NCI-H748 treated with DMSO at 0.1 percent for 48 hours (cell line): ENCODE results near the gene SPESP1.
"Not testable (repeated sequence)": the region's sequence is repeated elsewhere in the genome, so short reads cannot be mapped to it uniquely, and the experiment has no call there.

Source experiments
- DNase-seq: peaks from one replicate; lab custom pipeline; 2025; lab: John Stamatoyannopoulos, UW

Gene SPESP1

DNA sequence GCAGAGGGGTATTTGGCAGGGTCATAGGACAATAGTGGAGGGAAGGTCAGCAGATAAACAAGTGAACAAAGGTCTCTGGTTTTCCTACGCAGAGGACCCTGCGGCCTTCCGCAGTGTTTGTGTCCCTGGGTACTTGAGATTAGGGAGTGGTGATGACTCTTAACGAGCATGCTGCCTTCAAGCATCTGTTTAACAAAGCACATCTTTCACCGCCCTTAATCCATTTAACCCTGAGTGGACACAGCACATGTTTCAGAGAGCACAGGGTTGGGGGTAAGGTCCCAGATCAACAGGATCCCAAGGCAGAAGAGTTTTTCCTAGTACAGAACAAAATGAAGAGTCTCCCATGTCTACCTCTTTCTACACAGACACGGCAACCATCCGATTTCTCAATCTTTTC is 33.4 kb downstream of the SPESP1 start:
- not testable (repeated sequence) for DNase-seq

DNA sequence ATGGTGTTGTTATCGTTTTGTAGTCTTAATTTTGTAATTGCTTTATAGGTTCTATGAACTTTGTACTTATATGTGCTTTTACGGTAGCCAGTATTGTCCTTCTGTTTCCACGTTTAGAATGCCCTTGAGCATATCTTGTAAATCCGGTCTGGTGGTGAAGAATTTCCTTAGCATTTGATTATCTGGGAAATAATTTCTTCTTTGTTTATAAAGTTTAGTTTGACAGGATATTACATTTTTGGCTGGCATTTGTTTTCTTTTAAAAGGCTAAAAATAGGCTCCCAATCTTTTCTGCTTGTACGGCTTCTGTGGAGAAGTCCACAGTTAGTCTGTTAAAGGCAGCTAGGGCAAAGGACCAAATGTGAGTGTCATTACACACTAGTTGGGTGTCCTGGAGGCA is 36.7 kb downstream of the SPESP1 start:
- no peak for DNase-seq

GRCh38 chr15:68967948-68968347 is 37.6 kb downstream of the SPESP1 start:
- DNase-seq = no peak

- DNase-seq = no peak
Observed at GRCh38 chr15:68969298-68969697, 39.0 kb downstream of the SPESP1 start.

GRCh38 chr15:68972201-68973065 is 42.1 kb downstream of the SPESP1 start:
- no peak for DNase-seq

DNA sequence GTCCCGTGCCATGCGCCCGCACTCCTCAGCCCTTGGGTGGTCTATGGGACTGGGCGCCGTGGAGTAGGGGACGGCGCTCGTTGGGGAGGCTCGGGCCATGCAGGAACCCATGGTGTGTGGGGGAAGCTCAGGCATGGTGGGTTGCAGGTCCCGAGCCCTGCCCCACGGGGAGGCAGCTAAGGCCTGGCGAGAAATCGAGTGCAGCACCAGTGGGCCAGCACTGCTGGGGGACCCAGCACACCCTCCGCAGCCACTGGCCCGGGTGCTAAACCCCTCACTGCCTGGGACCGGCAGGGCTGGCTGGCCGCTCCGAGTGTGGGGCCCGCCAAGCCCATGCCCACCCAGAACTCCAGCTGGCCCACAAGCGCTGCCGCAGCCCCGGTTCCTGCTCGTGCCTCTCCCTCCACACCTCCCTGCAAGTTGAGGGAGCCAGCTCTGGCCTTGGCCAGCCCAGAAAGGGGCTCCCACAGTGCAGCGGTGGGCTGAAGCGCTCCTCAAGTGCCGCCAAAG is 45.4 kb downstream of the SPESP1 start:
- DNase-seq = not testable (repeated sequence)

- not testable (repeated sequence) for DNase-seq
Observed at GRCh38 chr15:68977426-68977825, 47.1 kb downstream of the SPESP1 start.

DNA sequence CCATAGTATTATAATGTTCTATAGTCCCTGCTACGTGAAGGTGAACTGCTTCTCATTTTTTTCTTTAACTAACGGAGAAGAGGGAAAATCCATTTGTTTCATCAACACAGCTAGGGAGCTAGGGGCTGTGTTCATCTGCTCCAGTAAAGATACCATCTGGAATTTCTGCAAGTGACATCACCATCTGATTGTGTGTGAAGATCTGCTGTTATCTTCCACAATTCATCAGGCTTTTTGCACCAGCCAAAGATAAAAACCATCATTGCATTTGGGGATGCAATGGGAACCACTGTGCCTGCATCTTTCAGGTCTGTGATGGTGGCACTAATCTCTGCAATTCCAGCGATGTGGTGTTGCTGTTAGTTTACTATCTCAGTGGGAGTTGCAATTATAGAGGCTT is 48.7 kb downstream of the SPESP1 start:
- DNase-seq = no peak

- DNase-seq = no peak
Observed at GRCh38 chr15:68979816-68980215, 49.5 kb downstream of the SPESP1 start.

DNA sequence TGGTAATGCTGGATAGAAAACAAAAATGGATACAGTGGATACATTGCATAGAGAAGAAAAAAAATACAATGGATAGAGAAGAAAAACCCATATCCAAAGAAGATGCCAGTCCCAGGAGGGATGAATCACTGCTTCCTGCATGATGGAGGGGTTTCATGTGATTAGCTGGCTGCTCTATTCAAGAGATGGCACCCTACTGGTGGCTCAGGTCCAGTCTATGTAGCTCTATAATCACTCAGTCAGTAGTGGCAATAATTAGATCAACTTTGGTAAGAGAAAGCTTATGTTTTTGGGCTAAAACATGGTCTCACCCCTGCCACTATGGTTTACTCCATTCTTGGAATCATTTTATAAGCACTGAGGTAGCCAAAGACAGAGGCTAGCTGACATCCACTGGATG is 50.5 kb downstream of the SPESP1 start:
- DNase-seq = no peak

- DNase-seq = no peak
Observed at GRCh38 chr15:68981941-68982340, 51.6 kb downstream of the SPESP1 start.

DNA sequence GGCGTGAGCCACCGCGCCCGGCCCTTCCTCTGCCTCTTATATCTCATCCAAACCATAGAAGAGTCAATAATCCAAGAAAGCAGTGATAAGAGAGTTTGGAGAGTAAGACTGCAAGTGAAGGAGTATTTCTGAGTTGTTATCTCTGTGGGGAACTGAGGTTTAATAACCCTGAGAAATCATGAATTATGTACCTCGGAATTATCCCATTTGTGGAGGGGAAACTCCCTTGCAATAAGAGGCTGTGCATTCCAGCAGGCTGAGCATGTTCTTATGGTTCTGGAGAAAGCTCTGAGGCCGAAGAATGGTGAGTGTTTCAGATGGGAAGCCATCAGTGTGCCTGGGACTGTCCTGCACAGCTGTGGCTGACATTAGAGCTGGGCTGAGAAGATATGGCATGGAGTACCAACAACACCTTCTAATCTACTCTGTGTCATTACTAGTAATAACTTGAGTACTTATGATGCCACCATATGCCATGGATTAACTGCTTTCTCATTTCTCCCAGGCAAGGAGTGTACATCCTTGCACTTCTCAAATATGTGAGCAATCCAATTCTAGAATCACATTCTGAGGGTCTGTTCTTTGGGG is 52.7 kb downstream of the SPESP1 start:
- no peak for DNase-seq

- no peak for DNase-seq
Observed at GRCh38 chr15:68983961-68984481, 53.7 kb downstream of the SPESP1 start.

- no peak for DNase-seq
Observed at GRCh38 chr15:68984586-68984985, 54.3 kb downstream of the SPESP1 start.

GRCh38 chr15:68985361-68985891 is 55.1 kb downstream of the SPESP1 start:
- no peak for DNase-seq

DNA sequence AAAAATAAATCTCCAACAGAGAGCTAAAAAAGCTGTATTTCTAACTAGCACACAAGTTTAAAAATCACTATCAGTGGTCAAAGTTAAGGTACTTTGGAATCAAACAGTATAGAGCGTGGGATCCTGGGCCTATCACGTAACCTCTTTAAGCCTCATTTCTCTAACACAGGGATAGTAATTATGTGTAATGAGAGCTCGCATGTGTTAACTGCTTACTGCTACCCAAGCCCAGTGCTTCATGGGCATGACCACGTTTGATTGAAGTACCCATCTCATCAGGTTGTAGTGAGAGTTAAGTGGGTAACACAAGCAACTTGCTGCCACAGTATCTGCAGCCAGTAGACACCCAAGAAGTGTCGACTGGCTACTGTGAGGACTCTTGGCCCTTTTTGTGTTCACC is 56.0 kb downstream of the SPESP1 start:
- DNase-seq = no peak

GRCh38 chr15:68987120-68987519 is 56.8 kb downstream of the SPESP1 start:
- no peak for DNase-seq

GRCh38 chr15:68987676-68988075 is 57.4 kb downstream of the SPESP1 start:
- no peak for DNase-seq

GRCh38 chr15:68989541-68990230 is 59.4 kb downstream of the SPESP1 start:
- DNase-seq = no peak

DNA sequence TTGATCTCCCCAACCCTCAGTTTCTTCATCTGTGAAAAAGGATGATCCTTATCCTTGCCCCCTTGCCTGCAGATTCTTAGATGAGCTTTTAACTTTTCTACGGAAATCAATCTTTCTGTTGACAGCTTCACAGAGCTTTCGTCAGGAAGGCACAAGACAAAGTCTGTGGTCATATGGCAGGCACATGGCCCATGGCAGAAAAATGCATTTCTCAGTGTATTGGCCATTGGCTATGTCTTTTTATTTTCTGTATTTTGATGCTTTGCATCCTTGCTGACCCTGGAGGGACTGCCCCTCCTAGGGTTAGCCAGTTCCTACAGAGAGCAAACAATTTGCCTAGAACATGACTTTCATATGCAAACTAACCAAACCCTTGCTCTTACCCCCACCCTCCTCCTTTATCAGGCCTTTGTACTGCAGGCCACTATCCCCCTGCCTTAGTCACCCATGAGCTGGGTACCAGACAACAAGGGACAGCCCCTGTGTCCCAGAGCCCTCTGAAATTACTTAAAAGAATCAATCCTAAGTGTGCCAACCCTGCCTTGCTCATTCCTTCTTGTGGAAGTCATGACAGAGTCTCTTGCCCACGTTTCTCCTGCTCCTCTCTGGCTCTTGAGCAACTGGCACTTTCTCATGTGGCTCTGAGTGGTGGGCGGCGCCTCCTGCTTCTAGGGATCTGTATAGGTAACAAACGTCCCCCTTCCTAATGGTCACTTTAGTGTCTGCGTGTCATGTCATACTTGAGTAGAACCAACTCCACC is 60.1 kb downstream of the SPESP1 start:
- DNase-seq = no peak

DNA sequence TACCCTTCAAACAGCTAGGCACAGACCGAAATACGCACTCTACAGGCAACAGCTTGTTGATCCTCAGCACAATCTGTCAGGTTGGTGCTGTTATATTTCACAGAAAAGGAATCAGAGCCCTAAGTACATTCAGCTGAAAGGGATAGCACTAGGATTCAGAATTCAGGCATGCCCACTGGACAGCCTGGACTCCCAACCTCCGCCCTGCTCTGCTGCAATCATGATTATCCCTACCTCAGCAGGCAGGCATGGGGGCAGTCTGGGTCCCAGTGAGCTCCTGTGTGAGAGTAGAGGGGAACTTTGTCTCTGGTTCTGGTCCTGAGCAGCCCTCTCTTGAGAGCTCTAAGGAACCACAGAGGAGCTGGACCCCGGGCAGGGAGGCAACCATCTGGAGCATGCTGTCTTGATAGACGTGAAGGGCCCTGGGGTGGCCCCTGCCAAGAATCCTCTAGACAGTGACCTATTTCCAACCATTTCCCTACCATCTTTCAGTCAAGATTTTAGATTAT is 60.7 kb downstream of the SPESP1 start:
- DNase-seq = no peak
